GM21737 (cell line): ENCODE measurements around the gene IL9R.
"Not testable (repeated sequence)": the region's sequence is repeated elsewhere in the genome, so short reads cannot be mapped to it uniquely, and the experiment has no call there.

Experiments
- ATAC-seq: cut with Tn5 transposase; IDR thresholded peaks from one replicate; pipeline ENCODE4 v1.9.1; 2021; ENCODE audit warnings: mild to moderate bottlenecking, moderate library complexity; ENCODE audit not compliant: unreplicated experiment

IL9R gene

GRCh38 chrX:156029296-156029695 is 31.8 kb downstream of the IL9R start:
- ATAC-seq: not testable (repeated sequence)

GRCh38 chrX:156029707-156030442 is 32.4 kb downstream of the IL9R start:
- not testable (repeated sequence) for ATAC-seq

DNA sequence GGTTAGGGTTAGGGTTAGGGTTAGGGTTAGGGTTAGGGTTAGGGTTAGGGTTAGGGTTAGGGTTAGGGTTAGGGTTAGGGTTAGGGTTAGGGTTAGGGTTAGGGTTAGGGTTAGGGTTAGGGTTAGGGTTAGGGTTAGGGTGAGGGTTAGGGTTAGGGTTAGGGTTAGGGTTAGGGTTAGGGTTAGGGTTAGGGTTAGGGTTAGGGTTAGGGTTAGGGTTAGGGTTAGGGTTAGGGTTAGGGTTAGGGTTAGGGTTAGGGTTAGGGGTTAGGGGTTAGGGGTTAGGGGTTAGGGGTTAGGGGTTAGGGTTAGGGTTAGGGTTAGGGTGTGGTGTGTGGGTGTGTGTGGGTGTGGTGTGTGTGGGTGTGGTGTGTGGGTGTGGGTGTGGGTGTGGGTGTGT is 33.0 kb downstream of the IL9R start:
- not testable (repeated sequence) for ATAC-seq
